ENCODE measurements around the gene SPESP1.

Gene SPESP1

GRCh38 chr15:68930268-68931022 lies at the start of gene SPESP1:
TSS of gene SPESP1 (plus strand) at chr15:68930525. CDS start at chr15:68930654, 129 bp downstream.
- DNase-seq (ENCODE audit: low spot score) = peak; percentile 76

GRCh38 chr15:68885070-68885469 lies 45.3 kb upstream of the SPESP1 start:
- DNase-seq (ENCODE audit: low spot score) = peak; percentile 11

GRCh38 chr15:68887120-68887519 lies 43.2 kb upstream of the SPESP1 start:
- DNase-seq (ENCODE audit: low spot score) = no peak

- DNase-seq (ENCODE audit: low spot score) = no peak
These were observed 42.5 kb upstream of the SPESP1 start for GRCh38 chr15:68887819-68888218.

GRCh38 chr15:68888419-68888818 lies 41.9 kb upstream of the SPESP1 start:
- DNase-seq (ENCODE audit: low spot score) = no peak

- no peak for DNase-seq (ENCODE audit: low spot score)
These were observed 36.1 kb upstream of the SPESP1 start for GRCh38 chr15:68894208-68894607.

- DNase-seq (ENCODE audit: low spot score) = no peak
These were observed 34.1 kb upstream of the SPESP1 start for GRCh38 chr15:68896178-68896577.

GRCh38 chr15:68897016-68897415 lies 33.3 kb upstream of the SPESP1 start:
- no peak for DNase-seq (ENCODE audit: low spot score)

GRCh38 chr15:68900027-68900426 lies 30.3 kb upstream of the SPESP1 start:
- DNase-seq (ENCODE audit: low spot score) = no peak

- DNase-seq (ENCODE audit: low spot score) = no peak
These were observed 22.9 kb upstream of the SPESP1 start for GRCh38 chr15:68907396-68907923.

- DNase-seq (ENCODE audit: low spot score) = no peak
These were observed 20.7 kb upstream of the SPESP1 start for GRCh38 chr15:68909601-68910100.

- no peak for DNase-seq (ENCODE audit: low spot score)
These were observed 20.0 kb upstream of the SPESP1 start for GRCh38 chr15:68910341-68910740.

GRCh38 chr15:68910816-68911215 lies 19.5 kb upstream of the SPESP1 start:
- no peak for DNase-seq (ENCODE audit: low spot score)

- DNase-seq (ENCODE audit: low spot score) = no peak
These were observed 8.4 kb upstream of the SPESP1 start for GRCh38 chr15:68921926-68922325.

- peak; percentile 87 for DNase-seq (ENCODE audit: low spot score)
These were observed 5.3 kb upstream of the SPESP1 start for GRCh38 chr15:68924866-68925560.

- no peak for DNase-seq (ENCODE audit: low spot score)
These were observed 2.7 kb downstream of the SPESP1 start for GRCh38 chr15:68933001-68933400.

GRCh38 chr15:68934341-68934740 lies 4.0 kb downstream of the SPESP1 start:
- no peak for DNase-seq (ENCODE audit: low spot score)

- no peak for DNase-seq (ENCODE audit: low spot score)
These were observed 5.1 kb downstream of the SPESP1 start for GRCh38 chr15:68935400-68935937.

GRCh38 chr15:68939501-68939900 lies 9.2 kb downstream of the SPESP1 start:
- no peak for DNase-seq (ENCODE audit: low spot score)

- DNase-seq (ENCODE audit: low spot score) = no peak
These were observed 21.5 kb downstream of the SPESP1 start for GRCh38 chr15:68951813-68952212.

- DNase-seq (ENCODE audit: low spot score) = no peak
These were observed 27.4 kb downstream of the SPESP1 start for GRCh38 chr15:68957696-68958095.

- DNase-seq (ENCODE audit: low spot score) = no peak
These were observed 28.3 kb downstream of the SPESP1 start for GRCh38 chr15:68958597-68958996.

- DNase-seq (ENCODE audit: low spot score) = no peak
These were observed 32.1 kb downstream of the SPESP1 start for GRCh38 chr15:68962465-68962864.
